Measurements from ENCODE around the gene RAP1A.
"Not testable (repeated sequence)": the region's sequence is repeated elsewhere in the genome, so short reads cannot be mapped to it uniquely, and the experiment has no call there.

Gene RAP1A

DNA sequence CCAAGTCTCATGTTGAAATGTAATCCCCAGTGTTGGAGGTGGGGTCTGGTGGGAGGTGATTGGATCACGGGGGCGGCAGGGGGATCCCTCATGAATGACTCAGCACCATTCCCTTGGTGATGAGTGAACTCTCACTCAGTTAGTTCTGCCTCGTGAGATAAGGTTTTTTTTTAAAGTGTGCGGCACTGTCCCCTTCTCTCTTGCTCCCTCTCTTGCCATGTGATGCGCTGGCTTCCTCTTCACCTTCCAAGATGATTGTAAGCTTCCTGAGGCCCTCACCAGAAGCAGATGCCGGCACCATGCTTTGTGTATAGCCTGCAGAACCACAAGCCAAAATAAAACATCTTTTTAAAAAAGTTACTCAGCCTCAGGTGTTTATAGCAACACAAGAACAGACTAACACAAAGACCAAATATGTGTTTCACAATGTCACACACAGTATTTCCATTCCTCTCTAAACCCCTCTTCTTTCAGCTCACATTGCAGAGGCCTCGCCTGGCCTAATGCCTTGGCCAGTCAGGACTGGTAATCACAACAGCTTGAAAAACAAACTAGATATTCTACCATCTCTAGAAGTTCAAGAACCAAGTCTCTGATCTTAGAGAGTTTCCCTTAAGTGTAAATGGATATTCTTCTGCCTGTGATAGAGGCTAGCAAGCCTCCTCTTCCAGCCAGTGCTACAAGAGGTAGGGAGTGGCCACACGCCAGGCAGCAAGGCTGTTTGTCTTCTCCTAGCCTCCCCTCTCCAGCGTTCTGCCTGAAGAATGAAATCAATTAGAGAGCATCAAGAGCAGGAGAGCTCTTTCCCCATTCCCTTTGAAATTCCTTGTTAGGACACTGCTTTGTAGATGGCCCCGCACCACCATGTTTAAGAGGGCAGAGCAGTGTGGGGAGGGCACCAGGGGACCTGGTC is 19.6 kb upstream of the RAP1A start:
- DNase-seq, result peak; percentile 24

DNA sequence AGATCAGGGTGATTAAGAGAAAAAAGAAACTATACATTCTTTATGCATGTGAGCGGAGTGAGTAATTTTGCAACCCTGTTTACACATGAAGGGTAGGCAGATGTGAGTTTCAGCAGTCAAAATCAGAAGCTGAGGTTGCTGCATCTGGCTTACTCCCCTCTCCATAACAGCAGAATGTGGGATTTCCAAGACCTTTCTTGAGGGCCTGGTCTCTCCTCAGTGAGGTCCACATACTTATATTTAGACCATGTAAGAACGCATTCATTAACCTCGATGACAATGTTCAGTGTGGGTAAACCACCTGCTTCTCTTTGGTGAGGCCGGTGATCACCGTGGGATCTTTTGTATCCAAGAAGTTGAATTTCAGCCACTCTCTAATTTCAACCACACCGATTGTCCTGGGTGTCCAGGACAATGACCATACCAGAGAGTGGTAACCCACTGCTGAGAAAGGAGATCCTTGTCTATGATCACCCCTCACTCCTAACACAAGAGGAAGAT is 18.7 kb upstream of the RAP1A start:
- DNase-seq, result no peak

DNA sequence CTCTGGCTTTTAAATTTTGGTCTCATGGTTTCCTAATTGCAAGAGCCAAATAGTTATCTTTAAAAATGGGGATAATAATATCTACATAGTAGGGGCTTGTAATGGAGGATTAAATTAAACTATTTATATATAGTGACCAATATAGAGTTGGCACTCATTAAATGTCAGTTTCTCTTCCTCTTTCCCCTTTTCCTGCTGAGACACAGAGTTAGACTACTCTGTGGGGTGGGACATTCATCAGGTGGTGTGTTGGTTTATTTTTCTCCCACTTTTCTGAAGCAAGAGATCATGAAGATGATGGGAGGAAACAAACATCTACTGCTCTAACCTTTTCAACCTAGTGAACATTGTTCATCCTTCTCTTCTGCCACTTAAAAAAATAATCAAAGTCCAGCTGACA is 17.3 kb upstream of the RAP1A start:
- DNase-seq, result no peak

DNA sequence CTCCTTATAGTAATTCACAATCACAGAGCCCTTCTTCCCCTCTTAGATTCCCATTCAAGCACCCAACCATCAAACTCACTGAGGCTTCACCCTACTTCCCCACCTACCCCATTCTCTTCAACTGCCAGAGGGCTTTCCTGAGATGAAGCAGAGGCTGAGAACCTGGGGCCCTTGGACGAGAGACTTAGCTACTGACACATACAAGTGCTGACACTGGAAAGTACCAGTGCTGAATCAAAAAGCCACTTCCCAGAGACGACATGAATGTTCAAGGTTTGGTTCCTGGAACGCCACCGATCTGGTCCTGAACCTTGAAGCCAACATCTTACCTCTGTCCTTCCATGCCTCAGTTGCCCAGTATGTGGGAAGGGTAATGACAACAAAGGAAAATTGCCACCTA is 16.6 kb upstream of the RAP1A start:
- peak; percentile 16 for DNase-seq

DNA sequence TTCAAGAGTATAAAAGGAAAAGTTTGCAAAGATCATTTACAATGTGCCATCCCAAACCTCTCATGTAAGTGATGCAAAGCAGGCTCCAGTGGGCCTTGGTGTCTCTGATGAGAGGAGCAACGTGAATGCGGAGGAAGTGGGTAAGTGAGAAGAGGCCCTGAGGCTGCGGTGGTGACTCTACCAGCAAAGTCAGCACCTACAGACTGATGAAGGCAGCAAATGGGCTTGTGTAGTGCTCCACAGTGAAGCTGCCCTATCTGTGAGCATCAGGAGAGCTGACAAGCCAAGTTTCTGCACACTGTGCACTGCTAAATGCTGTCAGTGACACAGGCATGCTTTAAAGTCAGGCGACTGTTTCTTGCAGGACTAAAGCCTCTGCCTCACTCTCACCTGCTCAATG is 15.6 kb upstream of the RAP1A start:
- DNase-seq, result peak; percentile 60

DNA sequence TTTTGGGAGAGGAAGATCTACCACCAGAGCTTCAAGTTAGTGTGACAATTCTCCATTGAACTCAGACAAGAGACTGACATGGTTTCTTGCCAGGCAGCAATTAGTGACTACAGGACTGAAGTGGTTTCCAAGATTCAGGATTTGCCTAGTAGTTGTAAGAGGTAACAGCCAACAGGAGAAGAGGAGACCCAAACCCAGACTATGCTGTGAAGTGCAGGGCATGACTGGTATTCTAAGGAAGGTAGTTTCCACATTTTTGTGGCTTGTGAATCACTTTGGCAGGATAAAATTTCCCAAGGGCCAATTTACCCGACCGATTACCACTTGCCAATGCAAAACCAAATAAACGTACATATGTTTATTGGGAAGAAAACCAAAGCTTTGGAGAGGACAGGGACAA is 14.7 kb upstream of the RAP1A start:
- no peak for DNase-seq

DNA sequence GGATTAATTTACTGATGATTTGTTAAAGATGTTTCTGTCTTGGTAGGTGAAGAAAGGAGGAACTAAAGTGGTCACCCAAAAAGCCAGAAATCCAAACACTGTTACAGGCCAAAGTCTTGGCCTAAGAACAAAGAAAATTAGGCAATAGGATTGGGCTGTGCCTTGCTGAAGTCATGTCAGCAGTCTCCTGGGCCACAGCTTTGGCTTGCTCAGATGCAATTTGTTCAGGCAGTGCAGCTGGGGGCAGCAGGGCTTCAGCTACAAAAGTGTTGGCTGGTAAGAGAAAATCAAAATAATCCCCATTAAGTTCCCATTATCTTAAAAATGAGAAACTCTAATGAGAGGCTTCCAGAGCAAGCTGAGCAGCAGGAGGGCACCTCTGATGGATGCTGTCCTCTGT is 14.0 kb upstream of the RAP1A start:
- no peak for DNase-seq

DNA sequence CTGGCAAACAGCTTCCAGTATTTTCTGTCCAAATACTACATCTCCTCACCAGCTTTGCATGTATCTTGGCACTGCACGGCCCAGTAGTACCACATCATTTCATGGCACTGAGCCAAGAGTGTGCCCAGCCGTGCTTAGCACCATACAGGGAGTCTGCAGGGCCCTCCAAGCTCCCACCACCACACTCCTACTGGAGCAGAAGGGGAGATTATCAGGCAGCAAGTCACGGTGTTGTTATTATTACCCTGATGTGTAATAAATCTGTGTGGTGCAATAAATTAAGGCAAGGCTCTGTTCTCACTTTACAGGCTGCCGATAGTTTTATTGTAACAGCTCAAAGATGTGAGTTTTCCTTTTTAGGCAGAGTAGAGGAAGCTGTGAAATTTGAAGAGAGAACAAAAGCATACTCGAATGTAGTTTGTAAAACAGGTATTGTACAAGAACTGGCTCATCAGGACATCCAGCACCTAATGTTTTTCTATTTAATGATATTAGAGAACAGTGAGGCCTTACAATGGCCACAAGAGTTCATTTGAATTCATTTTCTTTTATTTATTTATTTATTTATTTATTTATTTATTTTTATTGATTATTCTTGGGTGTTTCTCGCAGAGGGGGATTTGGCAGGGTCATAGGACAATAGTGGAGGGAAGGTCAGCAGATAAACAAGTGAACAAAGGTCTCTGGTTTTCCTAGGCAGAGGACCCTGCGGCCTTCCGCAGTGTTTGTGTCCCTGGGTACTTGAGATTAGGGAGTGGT is 13.0 kb upstream of the RAP1A start:
- peak; percentile 18 for DNase-seq

DNA sequence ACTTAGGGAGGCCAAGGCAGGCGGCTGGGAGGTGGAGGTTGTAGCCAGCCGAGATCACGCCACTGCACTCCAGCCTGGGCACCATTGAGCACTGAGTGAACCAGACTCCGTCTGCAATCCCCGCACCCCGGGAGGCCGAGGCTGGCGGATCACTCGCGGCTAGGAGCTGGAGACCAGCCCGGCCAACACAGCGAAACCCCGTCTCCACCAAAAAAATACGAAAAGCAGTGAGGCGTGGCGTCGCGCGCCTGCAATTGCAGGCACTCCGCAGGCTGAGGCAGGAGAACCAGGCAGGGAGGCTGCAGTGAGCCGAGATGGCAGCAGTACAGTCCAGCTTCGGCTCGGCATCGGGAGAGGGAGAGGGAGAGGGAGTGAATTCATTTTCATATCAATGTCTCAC is 11.1 kb upstream of the RAP1A start:
- DNase-seq, result not testable (repeated sequence)

DNA sequence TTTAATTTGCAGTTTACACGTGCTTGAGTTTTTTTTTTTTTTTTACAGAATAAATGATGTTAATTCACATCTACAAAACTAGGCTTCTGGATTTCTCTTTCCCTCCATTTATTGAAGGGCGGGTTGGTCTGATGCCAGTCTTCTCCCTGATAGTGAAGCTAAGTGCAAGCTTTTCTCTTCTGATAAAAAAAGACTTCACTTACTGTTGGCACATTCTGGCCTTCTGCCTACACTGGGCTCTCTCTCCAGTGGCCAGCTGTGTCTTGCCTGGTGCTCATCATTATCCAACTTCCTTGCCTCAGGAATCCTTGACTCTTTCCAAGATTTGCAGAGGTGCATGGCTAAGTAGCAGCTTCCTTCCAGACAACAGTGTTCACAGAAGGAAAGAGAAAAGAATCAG is 7.6 kb upstream of the RAP1A start:
- DNase-seq, result no peak

DNA sequence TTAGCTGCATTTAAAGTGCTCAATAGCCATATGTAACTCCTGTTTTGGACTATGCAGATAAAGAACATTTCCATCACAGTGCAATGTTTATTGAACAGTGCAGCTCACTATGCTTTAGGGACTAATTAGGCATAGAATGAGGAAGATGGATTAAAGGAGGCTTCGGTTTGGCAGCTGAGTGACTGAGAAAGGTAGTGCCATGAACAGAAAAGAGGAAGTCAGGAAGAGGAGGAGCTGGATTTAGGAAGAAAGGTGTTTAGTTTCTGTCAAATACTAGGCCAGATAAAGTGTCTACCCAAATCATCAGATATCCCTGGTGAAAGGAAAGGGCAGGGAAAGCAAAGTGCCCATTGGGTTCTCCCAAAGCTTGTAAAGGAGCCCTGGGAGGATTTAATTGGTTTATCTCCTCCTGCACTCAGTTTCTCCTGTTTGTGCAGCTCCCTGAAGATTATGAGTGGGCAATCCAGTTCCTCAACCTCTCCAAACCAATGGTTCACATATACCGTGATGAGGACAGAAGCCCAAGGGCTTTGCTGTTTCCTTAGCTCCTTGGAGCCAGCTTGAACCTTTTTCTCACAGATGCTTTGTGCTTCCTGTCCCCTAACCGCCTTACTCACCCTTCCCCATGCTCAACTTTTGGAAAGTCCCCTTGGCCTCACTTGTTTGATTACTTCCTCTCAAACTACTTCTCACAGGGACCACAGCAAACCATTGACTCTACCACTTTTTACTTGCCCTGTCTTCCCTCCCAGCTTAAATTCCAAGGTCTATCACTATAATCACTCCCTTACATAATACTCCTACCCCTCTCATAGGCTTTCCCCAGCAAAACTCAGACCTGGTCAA is 3.5 kb upstream of the RAP1A start:
- peak; percentile 30 for DNase-seq

DNA sequence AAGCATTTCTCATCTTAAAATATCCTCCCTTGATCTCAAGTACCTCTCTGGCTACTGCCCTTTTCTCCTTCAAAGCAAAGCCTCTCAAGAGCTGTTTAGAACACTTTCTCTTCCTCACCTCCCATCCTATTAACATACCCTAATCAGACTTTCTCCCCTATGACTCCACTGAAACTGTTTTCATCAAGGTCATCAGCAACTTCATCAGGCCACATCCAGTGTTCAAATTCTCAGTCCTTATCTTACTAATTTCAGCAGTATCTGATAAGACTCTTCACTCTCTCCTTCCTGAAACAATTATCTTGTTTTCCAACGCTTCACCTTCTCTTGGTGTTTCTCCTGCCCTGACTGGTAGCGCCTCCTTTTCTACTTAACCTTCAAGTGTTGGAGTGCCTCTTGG is 1.5 kb upstream of the RAP1A start:
- DNase-seq, result no peak

DNA sequence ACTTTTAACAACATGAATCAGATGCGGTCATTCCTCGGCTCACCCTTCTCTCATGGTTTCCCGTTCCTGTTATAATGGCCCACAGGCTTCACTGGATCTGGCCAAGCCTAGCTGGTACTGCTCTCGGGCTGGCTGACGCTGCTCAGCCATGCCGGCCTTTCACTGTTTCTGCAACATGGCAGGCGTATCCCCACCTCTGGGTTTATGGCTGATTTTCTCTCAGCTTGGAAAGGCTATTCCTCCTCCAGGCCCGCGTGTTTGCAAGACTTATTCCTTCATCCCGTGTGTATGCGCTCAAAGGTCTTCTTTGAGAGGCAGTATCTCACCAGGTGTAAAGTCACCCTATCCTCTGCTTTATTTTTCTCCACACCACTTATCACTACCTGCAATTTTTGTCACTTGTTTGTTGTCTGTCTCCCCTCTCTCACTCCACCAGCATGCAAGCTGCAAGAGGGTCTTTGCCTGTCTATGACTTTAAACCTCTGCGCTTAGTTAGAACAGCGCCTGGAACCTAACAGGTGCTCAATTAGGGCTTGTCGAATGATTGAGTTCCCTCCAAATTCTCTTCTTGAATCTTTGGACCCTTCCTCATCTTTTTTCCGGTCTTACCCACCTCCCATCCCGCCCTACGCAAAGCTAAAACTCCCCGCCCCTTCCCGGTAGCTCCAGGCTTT is 491 bp upstream of the RAP1A start:
- no peak for DNase-seq

DNA sequence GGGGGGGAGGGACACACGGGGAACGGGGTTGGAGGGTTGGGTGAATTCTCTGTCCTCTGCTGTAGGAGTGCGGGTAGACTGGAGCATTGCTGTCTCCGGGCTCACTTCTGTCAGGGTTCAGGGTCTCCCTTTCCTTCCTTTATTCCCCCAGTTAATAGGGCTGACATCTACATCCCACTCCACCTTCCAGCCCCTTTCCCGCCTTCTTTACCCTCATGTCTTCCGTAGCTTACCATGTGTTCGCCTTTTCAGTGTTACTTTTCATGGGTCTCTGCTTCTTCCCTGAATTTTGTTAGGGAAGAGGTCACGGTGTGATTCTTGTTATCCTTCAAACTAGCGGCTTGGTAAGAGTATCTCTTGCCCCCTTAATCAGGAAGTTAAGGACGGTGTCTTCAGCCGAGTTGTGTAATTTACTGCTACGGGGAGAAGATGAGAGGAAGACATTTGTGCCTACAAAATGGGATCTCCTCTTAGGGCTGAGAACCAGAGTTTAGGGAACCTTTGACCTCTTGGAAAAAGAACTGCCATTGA is 917 bp downstream of the RAP1A start:
- DNase-seq, result no peak

DNA sequence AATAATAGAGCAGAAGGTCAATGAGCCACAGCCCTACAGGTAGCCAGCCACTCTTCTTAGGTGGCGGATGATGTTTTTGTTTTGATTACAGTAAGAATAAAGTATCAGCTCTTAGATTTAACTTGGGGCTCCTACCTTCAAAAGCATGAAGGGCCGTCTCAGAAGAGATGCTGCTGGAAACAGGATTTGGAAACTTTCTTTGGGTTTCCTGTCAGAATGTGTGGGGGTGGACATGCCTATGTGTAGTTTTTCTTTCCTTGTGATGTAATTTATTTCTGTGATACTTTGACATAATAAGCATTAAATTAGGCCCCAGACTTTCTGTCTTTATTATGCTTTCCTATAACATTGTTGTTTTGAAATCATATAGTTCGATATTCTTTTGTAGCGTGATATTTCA is 1.5 kb downstream of the RAP1A start:
- DNase-seq, result no peak

DNA sequence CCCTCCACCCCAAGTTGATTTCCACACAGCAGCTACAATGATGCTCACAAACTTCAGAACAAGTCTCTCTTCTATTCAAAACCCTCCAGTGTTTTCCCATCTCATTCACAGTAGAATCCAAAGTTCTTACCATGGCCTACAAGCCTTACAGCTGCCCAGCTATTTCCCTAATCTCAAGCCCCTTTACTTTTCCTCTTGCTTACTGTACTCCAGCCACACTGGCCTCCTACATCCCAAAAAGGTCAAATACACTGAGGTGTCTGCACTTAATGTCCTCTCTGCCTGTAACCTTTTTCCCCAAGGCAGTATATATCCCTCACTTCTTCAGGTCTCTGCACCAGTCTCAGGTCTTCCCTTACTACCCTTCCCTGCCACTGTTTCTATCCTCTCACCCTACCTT is 2.6 kb downstream of the RAP1A start:
- DNase-seq, result no peak

DNA sequence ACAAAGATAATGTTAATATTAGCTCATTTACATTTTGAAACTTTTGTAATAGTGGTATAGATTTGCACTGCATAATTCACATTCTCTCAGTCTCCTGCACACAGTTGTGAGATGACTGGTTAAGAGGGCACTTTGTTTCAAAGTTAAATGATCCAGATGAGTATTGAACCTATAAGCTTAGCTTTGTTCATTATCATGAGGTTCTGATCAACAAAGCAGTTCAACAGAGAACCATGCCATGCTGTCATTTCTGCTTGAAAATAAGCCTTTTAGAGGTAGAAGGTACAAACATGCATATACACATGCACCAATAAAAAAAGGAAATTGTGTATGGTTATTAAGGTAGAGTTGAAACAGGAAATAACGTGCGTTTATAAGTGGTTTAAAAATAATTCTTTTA is 4.8 kb downstream of the RAP1A start:
- DNase-seq, result no peak

DNA sequence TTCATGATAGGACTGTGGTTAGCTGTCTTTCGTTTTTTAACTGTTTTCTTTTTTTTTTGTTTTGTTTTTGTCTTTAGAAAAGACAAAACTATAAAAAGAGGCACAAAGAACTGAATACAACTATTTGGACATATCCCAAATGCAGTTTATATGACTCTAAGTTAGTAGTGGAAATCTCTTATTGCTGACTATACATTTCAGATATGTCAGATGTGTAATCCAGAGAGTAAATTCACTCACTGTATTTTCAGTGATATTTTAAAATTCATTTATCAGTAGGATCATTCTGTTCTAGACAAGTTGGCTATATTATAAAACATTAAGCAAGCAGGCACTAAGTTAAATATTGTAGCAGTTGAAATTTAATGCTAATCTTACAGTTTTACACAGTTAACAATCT is 5.7 kb downstream of the RAP1A start:
- no peak for DNase-seq

DNA sequence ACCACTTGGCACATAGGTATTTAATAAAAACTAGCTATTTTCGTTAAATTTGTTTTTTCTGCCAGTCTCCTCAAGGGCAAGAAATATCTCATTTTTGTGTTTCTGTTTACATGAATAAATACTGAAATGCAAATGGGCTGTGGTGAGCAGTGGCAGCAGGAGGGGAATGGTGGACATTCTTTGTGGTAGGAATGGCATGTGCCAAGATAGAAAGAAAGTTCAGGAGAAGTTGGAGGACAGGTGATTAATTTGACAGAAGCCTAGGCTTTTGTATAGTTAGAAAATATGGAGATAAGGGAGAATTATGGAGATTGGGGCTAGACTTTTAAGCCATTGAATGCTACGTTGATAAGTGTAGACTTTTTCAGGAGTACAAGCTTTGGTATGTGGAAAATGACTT is 8.6 kb downstream of the RAP1A start:
- no peak for DNase-seq

DNA sequence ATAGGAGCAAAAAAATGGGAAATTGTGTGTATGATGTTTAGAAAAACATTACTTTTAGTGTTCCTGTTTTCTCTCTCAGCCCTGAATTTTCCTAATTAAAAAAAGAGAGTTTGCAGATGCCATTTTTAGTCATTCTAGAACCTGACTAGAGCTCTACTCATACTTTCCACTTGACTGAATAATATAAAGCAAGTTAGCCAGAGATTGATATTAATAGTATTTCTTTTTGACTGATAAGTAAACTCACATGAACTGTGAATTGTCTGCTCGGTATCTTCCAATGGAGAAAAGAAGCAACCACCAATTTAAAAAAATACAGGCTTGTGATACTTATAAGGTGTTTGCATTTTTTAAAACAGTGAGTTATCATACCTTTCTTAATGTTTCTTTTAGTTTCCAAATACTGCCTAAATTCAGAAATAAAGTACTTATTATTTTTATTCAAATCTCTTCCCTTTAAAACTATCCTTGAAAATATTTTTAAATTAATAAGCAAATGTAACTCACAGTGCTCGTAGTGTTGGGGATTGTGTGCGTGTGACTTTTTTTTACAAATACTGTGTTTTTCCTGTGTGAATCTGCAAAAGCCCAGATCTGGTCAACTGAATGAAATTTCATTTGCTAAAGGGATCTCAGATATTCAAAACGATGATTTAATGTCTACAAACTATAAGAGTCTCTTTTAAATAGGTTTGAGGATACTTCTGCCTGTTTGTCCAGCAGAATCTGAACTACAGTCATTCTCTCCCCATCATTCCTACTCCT is 9.8 kb downstream of the RAP1A start:
- DNase-seq, result no peak

DNA sequence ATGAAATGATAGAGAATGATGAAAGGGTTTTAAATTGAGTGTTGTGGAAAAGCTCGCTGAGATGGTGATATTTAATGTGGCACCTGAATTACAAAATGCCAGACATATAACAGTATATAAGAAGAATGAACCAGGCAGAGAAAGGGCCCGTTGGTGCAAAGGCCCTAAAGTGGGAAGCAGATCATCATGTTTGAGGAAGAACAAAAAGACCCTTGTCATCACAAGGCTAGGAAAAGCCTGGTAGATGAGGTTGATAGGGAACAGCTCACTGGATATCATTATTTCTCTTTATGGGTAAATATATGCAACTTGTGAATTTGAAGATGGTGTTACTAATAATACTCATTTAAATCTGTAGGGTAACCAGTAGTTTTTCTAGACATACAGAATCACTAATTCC is 11.0 kb downstream of the RAP1A start:
- no peak for DNase-seq

DNA sequence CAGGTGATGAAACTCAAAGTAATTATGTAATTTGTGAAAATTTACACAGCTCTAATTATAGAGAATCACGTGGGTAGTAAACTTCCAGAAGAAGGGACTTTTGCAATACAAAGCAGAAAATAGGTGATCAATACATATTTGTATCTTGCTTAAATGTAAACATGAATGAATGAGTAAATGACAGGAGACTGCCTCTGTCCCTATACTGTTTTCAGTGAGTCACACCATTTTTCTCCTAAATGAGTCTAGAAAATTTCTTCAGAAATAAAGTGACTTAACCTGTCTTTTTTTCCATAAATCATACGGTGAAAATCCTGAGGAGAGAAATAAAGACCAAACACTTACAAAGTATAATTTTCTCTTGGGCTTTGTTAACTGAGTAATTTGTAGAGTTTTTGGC is 11.9 kb downstream of the RAP1A start:
- no peak for DNase-seq

All from activated naive CD4-positive, alpha-beta T cell treated with anti-CD3 and anti-CD28 coated beads, Interleukin-2, amount 50 U/mL, for 16 hours (primary cell).